LNCAP (cell line): ENCODE measurements around the gene COL23A1.

Experiments
- TF ChIP-seq, protein P1 (sequence below): fragments of 450-650 bp; IDR thresholded peaks from 2 replicates; pipeline ENCODE4 v1.5.1; 2017; ENCODE audit warnings: mild to moderate bottlenecking

Gene COL23A1

DNA sequence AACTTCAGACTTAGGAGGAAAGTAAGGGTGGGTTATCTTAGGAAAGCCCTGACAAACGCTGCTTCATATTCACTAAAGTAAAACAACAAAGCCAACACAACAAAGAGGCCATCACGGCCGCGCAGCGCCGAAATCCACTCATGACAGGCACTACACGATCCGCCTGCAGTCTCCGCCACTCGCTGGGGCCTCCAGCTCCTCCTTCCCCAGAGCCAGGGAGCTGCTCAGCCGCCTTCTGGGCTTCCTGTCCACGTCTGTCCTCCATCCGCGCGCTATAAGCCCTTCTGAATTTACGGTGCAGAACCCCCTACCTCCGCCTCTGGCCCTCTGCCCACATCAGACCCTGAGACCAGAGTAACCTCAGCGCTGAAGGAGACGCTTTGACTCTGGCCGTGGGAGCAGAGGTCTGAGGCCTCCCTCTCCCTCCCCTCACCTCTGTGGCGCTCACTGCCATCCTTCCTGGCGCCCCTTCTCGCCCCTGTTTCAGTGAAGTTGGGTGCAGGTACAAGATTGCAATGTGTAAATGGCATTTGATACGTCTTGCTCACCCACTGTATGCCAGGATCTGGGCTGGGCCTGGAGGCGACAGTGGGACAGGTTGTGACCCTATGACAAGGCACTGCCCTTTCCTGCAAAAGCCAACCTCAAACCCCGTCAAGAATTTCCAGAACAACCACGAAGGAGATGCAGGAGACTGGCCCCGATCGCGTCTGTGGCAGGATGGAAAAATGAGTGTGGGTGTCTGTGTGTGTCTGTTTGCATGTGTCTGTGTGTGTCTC lies 282.7 kb downstream of the COL23A1 start:
- TF ChIP-seq, protein P1, sequence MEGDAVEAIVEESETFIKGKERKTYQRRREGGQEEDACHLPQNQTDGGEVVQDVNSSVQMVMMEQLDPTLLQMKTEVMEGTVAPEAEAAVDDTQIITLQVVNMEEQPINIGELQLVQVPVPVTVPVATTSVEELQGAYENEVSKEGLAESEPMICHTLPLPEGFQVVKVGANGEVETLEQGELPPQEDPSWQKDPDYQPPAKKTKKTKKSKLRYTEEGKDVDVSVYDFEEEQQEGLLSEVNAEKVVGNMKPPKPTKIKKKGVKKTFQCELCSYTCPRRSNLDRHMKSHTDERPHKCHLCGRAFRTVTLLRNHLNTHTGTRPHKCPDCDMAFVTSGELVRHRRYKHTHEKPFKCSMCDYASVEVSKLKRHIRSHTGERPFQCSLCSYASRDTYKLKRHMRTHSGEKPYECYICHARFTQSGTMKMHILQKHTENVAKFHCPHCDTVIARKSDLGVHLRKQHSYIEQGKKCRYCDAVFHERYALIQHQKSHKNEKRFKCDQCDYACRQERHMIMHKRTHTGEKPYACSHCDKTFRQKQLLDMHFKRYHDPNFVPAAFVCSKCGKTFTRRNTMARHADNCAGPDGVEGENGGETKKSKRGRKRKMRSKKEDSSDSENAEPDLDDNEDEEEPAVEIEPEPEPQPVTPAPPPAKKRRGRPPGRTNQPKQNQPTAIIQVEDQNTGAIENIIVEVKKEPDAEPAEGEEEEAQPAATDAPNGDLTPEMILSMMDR = no peak

GRCh38 chr5:178306430-178307225 lies 283.6 kb downstream of the COL23A1 start:
- TF ChIP-seq, protein P1 = no peak

- TF ChIP-seq, protein P1 = no peak
Measured at GRCh38 chr5:178305801-178306200, 284.4 kb downstream of the COL23A1 start.

- TF ChIP-seq, protein P1 = no peak
Measured at GRCh38 chr5:178304761-178305645, 285.2 kb downstream of the COL23A1 start.

GRCh38 chr5:178304016-178304415 lies 286.2 kb downstream of the COL23A1 start:
- TF ChIP-seq, protein P1 = no peak

DNA sequence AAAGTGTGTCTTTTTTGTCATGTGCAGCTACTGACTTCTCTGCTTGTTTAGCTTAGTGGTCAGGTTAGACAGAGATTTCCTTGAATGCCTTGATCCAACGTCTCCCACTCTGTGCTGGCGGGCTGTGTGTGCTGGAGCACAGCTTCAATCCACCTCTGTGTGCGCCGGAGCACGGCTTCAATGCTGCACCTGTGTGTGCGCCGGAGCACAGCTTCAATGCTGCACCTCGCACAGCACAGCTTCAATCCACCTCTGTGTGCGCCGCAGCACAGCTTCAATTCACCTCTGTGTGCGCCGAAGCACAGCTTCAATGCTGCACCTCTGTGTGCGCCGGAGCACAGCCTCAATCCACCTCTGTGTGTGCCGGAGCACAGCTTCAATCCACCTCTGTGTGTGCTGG lies 288.6 kb downstream of the COL23A1 start:
- TF ChIP-seq, protein P1 = no peak

- TF ChIP-seq, protein P1 = no peak
Measured at GRCh38 chr5:178298283-178298807, 291.8 kb downstream of the COL23A1 start.
